AG09309 (cell line): ENCODE results near the gene TM2D3.

Experiments
- DNase-seq: peaks from one replicate; pipeline ENCODE4 v3.0.0-alpha.2; 2010; ENCODE audit warnings: low read depth
- H3K4me3 ChIP-seq: 2 replicates; pipeline ENCODE4 v1.5.1; 2011; ENCODE audit warnings: mild to moderate bottlenecking, low read depth, low read length, moderate library complexity; ENCODE audit not compliant: control insufficient read depth
- TF ChIP-seq, protein P1 (sequence below): IDR thresholded peaks from 2 replicates; pipeline ENCODE4 v1.5.1; 2011; ENCODE audit warnings: mild to moderate bottlenecking, low read depth, low read length, inconsistent platforms; ENCODE audit not compliant: insufficient read depth, control insufficient read depth; ENCODE audit errors: missing control alignments

The TM2D3 gene

DNA sequence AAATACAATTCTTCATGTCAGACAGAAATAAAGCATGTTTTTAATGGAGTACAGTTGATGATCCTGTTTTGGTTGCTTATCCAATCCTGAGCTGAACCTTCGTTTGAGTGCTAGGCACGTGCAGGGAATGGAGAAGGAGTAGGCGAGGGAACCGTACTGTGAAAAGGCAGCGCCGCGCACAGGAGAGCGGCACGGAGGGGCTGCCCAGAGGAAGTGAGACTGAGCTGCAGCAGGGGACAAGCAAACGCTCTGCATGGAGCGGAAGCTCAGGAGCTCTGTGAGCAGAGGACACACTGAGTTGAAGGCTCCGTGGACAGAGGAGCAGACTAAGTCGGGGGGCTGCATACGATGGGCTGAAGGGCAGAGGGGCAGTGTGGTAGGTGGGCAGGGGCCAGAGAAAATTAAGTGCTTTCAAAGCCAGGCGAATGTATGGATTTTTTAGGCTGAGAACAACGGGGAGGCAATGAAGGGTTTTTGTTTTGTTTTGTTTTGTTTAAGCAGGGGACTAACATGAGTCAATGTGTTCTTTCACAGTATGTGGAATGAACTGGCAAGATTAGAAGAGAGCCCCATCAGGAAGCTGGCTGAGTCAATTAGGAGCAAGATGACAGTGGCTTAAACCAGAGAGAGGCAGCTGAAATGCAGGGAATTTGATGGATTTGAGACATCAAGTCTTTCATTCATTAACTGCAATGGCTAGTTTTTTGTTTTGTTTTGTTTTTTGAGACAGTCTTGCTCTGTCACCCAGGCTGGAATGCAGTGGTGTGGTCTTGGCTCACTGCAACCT lies 23.8 kb upstream of the TM2D3 start:
- DNase-seq = peak; percentile 33
- H3K4me3 ChIP-seq = no peak overlapping the region
- TF ChIP-seq, protein P1, sequence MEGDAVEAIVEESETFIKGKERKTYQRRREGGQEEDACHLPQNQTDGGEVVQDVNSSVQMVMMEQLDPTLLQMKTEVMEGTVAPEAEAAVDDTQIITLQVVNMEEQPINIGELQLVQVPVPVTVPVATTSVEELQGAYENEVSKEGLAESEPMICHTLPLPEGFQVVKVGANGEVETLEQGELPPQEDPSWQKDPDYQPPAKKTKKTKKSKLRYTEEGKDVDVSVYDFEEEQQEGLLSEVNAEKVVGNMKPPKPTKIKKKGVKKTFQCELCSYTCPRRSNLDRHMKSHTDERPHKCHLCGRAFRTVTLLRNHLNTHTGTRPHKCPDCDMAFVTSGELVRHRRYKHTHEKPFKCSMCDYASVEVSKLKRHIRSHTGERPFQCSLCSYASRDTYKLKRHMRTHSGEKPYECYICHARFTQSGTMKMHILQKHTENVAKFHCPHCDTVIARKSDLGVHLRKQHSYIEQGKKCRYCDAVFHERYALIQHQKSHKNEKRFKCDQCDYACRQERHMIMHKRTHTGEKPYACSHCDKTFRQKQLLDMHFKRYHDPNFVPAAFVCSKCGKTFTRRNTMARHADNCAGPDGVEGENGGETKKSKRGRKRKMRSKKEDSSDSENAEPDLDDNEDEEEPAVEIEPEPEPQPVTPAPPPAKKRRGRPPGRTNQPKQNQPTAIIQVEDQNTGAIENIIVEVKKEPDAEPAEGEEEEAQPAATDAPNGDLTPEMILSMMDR = no peak

DNA sequence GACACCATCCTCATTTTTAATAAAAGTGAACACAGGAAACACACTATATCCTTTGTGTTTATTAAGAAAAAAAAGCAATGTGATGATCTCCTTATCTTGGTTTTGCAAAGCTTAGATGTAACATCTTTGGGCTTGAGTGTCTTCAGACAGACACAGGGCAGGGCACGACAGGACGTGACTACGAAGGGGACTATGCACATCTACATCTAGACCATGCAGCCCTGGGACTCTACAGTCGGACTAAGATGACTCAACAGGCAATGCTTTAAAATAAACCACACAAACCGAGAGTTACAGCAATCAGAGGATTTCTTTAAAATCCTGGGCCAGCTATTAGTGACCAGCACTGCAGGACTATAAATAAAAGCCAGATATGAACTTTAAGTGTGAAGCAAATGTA lies 22.8 kb upstream of the TM2D3 start:
- H3K4me3 ChIP-seq = no peak overlapping the region
- DNase-seq = peak; percentile 52
- TF ChIP-seq, protein P1 = no peak

DNA sequence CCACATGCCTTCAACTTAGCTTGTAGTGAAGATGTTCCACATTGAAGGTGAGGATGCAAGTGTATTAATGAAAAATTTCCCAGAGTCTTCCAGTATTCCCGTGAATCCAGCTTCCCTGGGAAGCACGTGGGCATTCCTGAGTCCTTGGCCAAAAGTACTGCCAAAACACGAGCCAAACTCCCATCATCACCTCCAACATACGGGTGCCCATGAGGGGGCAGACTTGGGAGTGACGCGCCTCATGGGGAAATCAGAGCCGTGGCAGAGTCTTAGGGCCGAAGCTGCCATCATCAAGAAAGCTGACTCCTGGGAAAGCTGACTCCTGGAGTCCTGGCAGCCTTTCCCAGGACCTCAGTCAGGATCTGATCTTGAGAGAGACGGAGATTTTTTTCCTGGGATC lies 20.1 kb upstream of the TM2D3 start:
- TF ChIP-seq, protein P1 = no peak
- H3K4me3 ChIP-seq = no peak overlapping the region
- DNase-seq = no peak

DNA sequence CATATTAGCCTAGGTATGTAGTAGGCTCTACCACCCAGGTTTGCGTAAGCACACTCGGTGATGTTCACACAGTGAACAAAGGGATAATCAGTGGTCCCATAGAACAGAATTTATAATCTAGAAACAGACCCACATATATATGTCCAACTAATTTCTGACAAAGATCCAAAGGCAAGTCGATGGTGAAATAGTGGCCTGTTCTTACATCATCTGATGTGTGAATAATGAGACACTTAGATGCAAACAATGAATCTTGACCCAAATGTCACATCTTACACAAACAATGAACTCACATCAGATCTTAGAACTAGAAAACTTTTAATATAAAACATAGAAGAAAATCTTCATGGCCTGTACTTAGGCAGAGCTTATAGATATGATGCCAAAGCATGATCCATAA lies 17.6 kb upstream of the TM2D3 start:
- TF ChIP-seq, protein P1 = no peak
- no peak overlapping the region for H3K4me3 ChIP-seq
- no peak for DNase-seq

DNA sequence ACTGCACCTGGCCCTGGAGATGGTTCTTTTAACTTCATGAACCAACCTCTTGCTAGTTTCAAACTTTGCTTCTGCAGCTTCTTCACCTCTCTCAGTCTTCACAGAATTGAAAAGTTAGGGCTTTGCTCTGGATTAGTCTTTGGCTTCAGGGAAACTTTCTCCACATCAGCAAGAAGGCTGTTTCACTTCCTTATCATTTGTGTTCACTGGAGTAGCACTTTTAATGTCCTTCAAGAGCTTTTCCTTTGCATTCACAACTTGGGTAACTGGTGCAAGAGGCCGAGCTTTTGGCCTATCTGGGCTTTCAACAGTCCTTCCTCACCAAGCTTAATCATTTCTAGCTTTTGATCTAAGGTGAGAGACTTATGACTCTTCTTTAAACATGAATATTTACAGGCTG lies 15.7 kb upstream of the TM2D3 start:
- TF ChIP-seq, protein P1 = no peak
- DNase-seq = no peak

DNA sequence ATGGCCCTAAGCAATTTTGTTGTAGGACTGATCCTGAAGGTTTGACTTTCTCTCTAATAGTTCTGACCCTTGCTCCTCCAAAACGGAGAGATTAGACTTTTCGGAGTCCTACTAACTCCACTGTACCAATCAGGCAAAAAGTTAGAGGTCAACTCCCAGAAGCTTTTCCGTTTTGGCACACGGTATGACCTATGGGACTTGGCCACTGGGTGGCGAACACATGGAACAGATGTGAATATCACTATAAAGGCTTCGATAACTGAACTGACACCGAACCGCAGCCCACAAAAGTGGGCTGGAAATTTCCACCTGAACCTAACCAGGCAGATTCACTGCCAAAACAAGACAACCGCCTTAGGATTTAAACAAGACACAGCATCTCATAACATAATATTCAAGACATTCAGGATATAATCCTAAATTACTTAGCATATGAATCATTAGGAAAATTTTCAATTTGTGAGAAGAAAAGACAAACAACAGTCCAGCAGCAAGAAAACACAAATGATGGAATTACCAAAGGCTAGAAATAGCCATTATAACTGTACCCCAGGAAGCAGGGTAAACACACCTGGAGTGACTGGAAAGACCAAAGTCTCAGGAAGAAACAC lies 12.2 kb upstream of the TM2D3 start:
- no peak overlapping the region for H3K4me3 ChIP-seq
- DNase-seq = no peak
- TF ChIP-seq, protein P1 = peak; percentile 36

More for the DNA sequence above, 15.7 kb upstream of the TM2D3 start:
- no peak overlapping the region for H3K4me3 ChIP-seq

DNA sequence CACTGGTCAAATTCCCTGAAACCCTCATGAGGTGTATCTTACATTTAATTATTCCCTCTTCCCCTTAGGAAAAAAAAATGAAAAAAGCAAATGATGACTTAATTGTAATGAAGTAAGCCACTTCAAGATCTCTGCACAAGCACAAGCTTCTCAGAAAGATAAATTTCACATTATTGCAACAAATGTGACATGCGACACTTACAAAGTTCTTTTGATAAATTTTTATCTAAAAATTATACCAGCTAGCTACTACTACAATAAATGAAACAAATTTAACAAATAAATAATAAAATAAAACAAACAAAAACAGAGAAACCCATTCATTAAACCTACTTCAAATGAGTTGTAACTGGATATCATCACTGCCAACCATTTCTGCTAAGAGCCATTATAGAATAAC lies 10.0 kb upstream of the TM2D3 start:
- TF ChIP-seq, protein P1 = no peak
- H3K4me3 ChIP-seq = no peak overlapping the region
- no peak for DNase-seq
